HepG2 (cell line): ENCODE results near the gene RP2. TPM values are rescaled to one million over a fixed set of nuclear protein-coding genes. Genes with fewer than 3 reads are reported as not detected.
A peak's percentile ranks its signal among the peaks of the same experiment; 100 is the strongest.

ENCODE experiments used
- CBX2 ChIP-seq, 2 experiments: fragments of 200-600 bp in 1 of 2; sonication (generic); formaldehyde crosslinking in 1 of 2; IDR thresholded peaks; 2 replicates each; pipeline versions ENCODE4 v1.7.0 to v1.8.1; 2018 to 2022; ENCODE audit warnings: low read depth in 2 of 2, low read length in 1 of 2, mild to moderate bottlenecking in 1 of 2, missing genetic modification reagents in 1 of 2
- KDM1A ChIP-seq: IDR thresholded peaks from 2 replicates; pipeline ENCODE4 v1.6.1; 2016; ENCODE audit warnings: missing compliant biosample characterization
- KLF15 ChIP-seq: sonication (generic); formaldehyde crosslinking; IDR thresholded peaks from 2 replicates; pipeline ENCODE4 v1.8.1; 2023; ENCODE audit warnings: borderline replicate concordance, mild to moderate bottlenecking, inconsistent platforms, missing genetic modification reagents, mixed read lengths
- MAF1 ChIP-seq: sonication (generic); formaldehyde crosslinking; IDR thresholded peaks from 2 replicates; pipeline ENCODE4 v1.5.0; 2020; ENCODE audit warnings: missing genetic modification reagents, borderline replicate concordance
- NFRKB ChIP-seq: fragments of 450-650 bp; IDR thresholded peaks from 2 replicates; pipeline ENCODE4 v1.6.1; 2017
- NR2F1 ChIP-seq, 2 experiments: fragments of 450-650 bp in 1 of 2; formaldehyde crosslinking in 1 of 2; IDR thresholded peaks; 2 replicates each; pipeline versions ENCODE4 v1.5.0 to v1.6.1; 2016 to 2020; ENCODE audit warnings: mild to moderate bottlenecking in 1 of 2, missing compliant biosample characterization in 1 of 2, missing genetic modification reagents in 1 of 2, moderate library complexity in 1 of 2
- PHB2 ChIP-seq: fragments of 450-650 bp; IDR thresholded peaks from 2 replicates; pipeline ENCODE4 v1.6.1; 2018; ENCODE audit not compliant: partially characterized antibody
- PRDM15 ChIP-seq: sonication (generic); formaldehyde crosslinking; IDR thresholded peaks from 2 replicates; pipeline ENCODE4 v1.4.0; 2020; ENCODE audit warnings: missing genetic modification reagents
- PRMT3 ChIP-seq: sonication (generic); formaldehyde crosslinking; IDR thresholded peaks from 2 replicates; pipeline ENCODE4 v1.8.1; 2022; ENCODE audit warnings: low read depth, mild to moderate bottlenecking, moderate library complexity, missing genetic modification reagents, borderline replicate concordance
- TEAD3 ChIP-seq: optimal IDR thresholded peaks from 2 replicates; pipeline ENCODE3; 2016; ENCODE audit warnings: borderline replicate concordance
- TP53 ChIP-seq: sonication (generic); formaldehyde crosslinking; conservative IDR thresholded peaks from 2 replicates; pipeline ENCODE4 v1.4.0; 2020; ENCODE audit warnings: missing genetic modification reagents
- TSC22D2 ChIP-seq: sonication (generic); formaldehyde crosslinking; IDR thresholded peaks from 2 replicates; pipeline ENCODE4 v1.5.1; 2020; ENCODE audit warnings: missing genetic modification reagents, mild to moderate bottlenecking, borderline replicate concordance
- YEATS4 ChIP-seq: sonication (generic); formaldehyde crosslinking; IDR thresholded peaks from 2 replicates; pipeline ENCODE4 v1.4.0; 2020; ENCODE audit warnings: missing genetic modification reagents, borderline replicate concordance
- ZNF180 ChIP-seq: sonication (generic); formaldehyde crosslinking; IDR thresholded peaks from 2 replicates; pipeline ENCODE4 v1.4.0; 2020; ENCODE audit warnings: low read depth, missing genetic modification reagents, borderline replicate concordance
- ZNF256 ChIP-seq: sonication (generic); formaldehyde crosslinking; conservative IDR thresholded peaks from 2 replicates; pipeline ENCODE4 v1.4.0; 2020; ENCODE audit warnings: missing genetic modification reagents
- ZNF431 ChIP-seq: sonication (generic); formaldehyde crosslinking; IDR thresholded peaks from 2 replicates; pipeline ENCODE4 v1.9.0; 2022; ENCODE audit warnings: missing genetic modification reagents, low read depth, mild to moderate bottlenecking, borderline replicate concordance
- ZNF546 ChIP-seq: sonication (generic); formaldehyde crosslinking; conservative IDR thresholded peaks from 2 replicates; pipeline ENCODE4 v1.8.1; 2023; ENCODE audit warnings: mild to moderate bottlenecking, missing genetic modification reagents
- ZNF564 ChIP-seq: sonication (generic); formaldehyde crosslinking; IDR thresholded peaks from 2 replicates; pipeline ENCODE4 v1.8.1; 2023; ENCODE audit warnings: mild to moderate bottlenecking, missing genetic modification reagents
- ZNF569 ChIP-seq: sonication (generic); formaldehyde crosslinking; IDR thresholded peaks from 2 replicates; pipeline ENCODE4 v1.5.0; 2020; ENCODE audit warnings: mild to moderate bottlenecking, missing genetic modification reagents, moderate library complexity, borderline replicate concordance
- ZNF614 ChIP-seq: IDR thresholded peaks from 2 replicates; pipeline ENCODE4 v1.6.1; 2018; ENCODE audit warnings: missing biosample characterization, missing genetic modification reagents, inconsistent platforms, borderline replicate concordance
- ZNF879 ChIP-seq: sonication (generic); formaldehyde crosslinking; IDR thresholded peaks from 2 replicates; pipeline ENCODE4 v1.8.1; 2023; ENCODE audit warnings: missing genetic modification reagents
- ZSCAN30 ChIP-seq: sonication (generic); formaldehyde crosslinking; IDR thresholded peaks from 2 replicates; pipeline ENCODE4 v1.5.0; 2020; ENCODE audit warnings: mild to moderate bottlenecking, missing genetic modification reagents
- polyA plus RNA-seq, 8 experiments: library from polyadenylated mRNA; depleted of rRNA in 3 of 8; stranded (reverse) in 7 of 8; unstranded in 1 of 8; fragments of >200 nt; fragmentation: Illumina TruSeq in 4 of 8; extraction: Trizol in 4 of 8; gene quantifications; 2 replicates each; pipeline versions ENCODE4 v1.2.1 to v1.2.3, GENCODE V29; 2011 to 2016; ENCODE audit warnings: low read depth in 4 of 8, missing spikeins in 1 of 8, mixed read lengths in 1 of 8; ENCODE audit not compliant: insufficient read depth in 1 of 8
- total RNA-seq, 5 experiments: library from RNA; depleted of rRNA; stranded (reverse); fragments of >200 nt; fragmentation: Illumina TruSeq; extraction: Trizol; gene quantifications; 2 replicates each; pipeline ENCODE4 v1.2.3, GENCODE V29; 2016; ENCODE audit warnings: low read depth in 1 of 5
- TF ChIP-seq, protein P1 (sequence below): sonication (generic); formaldehyde crosslinking; IDR thresholded peaks from 2 replicates; pipeline ENCODE4 v1.4.0; 2020; ENCODE audit warnings: mild to moderate bottlenecking, missing genetic modification reagents
- TF ChIP-seq, protein P2 (sequence below): sonication (generic); formaldehyde crosslinking; IDR thresholded peaks from 2 replicates; pipeline ENCODE4 v1.4.0; 2020; ENCODE audit warnings: missing genetic modification reagents, borderline replicate concordance

The RP2 gene
- total and polyA plus RNA-seq, 2 of the 13 experiments (the other 11 are each of a cell fraction or from before 2014, with no cell fraction given): 5.0 to 9.9 TPM

DNA sequence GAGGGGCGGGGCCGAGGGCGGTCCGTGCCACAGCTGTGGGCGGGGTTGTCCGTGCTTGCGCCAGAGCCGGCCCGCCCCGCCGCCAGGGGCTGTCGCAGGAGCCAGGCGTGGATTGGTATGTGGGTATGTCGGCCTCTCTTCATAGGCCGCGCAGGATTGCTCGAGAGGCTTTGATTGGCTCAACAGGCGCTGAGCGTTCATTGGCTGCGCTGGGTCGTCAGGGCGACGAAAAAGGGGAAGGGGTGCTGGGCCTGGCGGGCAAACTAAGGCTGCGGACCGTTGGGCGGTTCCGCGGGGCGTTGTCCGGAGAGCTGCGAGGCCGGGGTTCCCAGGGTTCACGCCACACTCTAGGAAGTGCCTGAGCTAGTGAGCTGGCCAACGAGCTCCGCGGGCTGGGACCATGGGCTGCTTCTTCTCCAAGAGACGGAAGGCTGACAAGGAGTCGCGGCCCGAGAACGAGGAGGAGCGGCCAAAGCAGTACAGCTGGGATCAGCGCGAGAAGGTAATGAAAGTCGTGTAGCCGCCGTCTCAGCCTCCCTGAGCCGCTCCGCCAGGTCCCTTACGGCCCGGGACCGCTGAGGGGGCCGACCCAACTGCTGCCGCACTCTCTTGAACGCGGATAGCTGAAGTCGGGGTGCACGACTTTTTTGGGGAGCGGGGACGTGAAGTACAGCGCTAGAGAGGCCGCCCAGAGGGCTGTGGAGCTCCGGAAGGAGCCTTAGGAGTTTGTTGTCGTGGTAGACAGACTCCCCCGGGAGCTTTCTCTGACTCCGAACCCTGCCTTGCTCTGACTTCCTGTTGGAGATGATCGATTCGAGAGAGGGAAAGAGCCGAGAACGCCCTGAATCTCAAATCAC lies at the start of gene RP2 (continued):
- TF ChIP-seq, protein P1, sequence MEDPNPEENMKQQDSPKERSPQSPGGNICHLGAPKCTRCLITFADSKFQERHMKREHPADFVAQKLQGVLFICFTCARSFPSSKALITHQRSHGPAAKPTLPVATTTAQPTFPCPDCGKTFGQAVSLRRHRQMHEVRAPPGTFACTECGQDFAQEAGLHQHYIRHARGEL: no peak
- TF ChIP-seq KDM1A (CRISPR knock-in tag) (no peak), MAF1 (CRISPR knock-in tag) (no peak), PRMT3 (CRISPR knock-in tag) (no peak), ZNF180 (CRISPR knock-in tag) (no peak), NR2F1 (CRISPR knock-in tag; IDR thresholded peaks at IDR 0.05) (no peak), PRDM15 (CRISPR knock-in tag) (no peak), TP53 (CRISPR knock-in tag) (no peak), YEATS4 (CRISPR knock-in tag) (peak; percentile 60; the same call in 1 of the 2 replicates), ZSCAN30 (CRISPR knock-in tag) (no peak), ZNF431 (CRISPR knock-in tag) (no peak), ZNF569 (CRISPR knock-in tag) (no peak), ZNF879 (CRISPR knock-in tag) (no peak), TEAD3 (CRISPR knock-in tag) (peak; percentile 60), ZNF564 (CRISPR knock-in tag) (no peak), CBX2 (IDR thresholded peaks at IDR 0.05; ENCODE audit: low read depth, low read length) (no peak), CBX2 (CRISPR knock-in tag; IDR thresholded peaks at IDR 0.05; ENCODE audit: low read depth) (no peak), ZNF614 (CRISPR knock-in tag) (no peak), ZNF256 (CRISPR knock-in tag) (no peak), ZNF546 (CRISPR knock-in tag) (no peak), TSC22D2 (CRISPR knock-in tag) (no peak), KLF15 (no peak), NFRKB (no peak), PHB2 (no peak)
- TF ChIP-seq, protein P2, sequence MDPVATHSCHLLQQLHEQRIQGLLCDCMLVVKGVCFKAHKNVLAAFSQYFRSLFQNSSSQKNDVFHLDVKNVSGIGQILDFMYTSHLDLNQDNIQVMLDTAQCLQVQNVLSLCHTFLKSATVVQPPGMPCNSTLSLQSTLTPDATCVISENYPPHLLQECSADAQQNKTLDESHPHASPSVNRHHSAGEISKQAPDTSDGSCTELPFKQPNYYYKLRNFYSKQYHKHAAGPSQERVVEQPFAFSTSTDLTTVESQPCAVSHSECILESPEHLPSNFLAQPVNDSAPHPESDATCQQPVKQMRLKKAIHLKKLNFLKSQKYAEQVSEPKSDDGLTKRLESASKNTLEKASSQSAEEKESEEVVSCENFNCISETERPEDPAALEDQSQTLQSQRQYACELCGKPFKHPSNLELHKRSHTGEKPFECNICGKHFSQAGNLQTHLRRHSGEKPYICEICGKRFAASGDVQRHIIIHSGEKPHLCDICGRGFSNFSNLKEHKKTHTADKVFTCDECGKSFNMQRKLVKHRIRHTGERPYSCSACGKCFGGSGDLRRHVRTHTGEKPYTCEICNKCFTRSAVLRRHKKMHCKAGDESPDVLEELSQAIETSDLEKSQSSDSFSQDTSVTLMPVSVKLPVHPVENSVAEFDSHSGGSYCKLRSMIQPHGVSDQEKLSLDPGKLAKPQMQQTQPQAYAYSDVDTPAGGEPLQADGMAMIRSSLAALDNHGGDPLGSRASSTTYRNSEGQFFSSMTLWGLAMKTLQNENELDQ (CRISPR knock-in tag): no peak
